ENCODE measurements around the gene CORIN. TPM values are rescaled to one million over a fixed set of nuclear protein-coding genes. Genes with fewer than 3 reads are reported as not detected.
A peak's percentile ranks its signal among the peaks of the same experiment; 100 is the strongest.

Gene CORIN
- total and polyA plus RNA-seq, 4 donors: 0.02 to 0.23 (median 0.15) TPM

GRCh38 chr4:47839259-47839658, 1.4 kb upstream of the CORIN start:
- Histone ChIP-seq H3K4me1 (ENCODE audit: control insufficient read depth in 4 of 4, insufficient read depth in 4 of 4, low read length in 3 of 4) (peaks cover 2 to 26% (median 17%) of the 10 kb centered on the region in 4 donors), H3K9ac (ENCODE audit: low read depth in 1 of 2, low read length in 2 of 2) (no peak overlapping the region), H3K36me3 (ENCODE audit: control insufficient read depth in 4 of 4, insufficient read depth in 3 of 4, low read depth in 1 of 4, low read length in 3 of 4) (peaks cover 0 to 4% (median under 1%) of the 10 kb centered on the region in 4 donors), H3K27me3 (ENCODE audit: control insufficient read depth in 4 of 4, insufficient read depth in 4 of 4, low read length in 3 of 4) (no peaks in the 10 kb centered on the region), H3K9me3 (ENCODE audit: control insufficient read depth in 4 of 4, low read length in 3 of 4) (no peaks in the 10 kb centered on the region), H3K27ac (ENCODE audit: low read depth in 1 of 2, low read length in 2 of 2) (no peak overlapping the region), H3K4me3 (ENCODE audit: low read depth in 1 of 3, low read length in 3 of 3) (no peak overlapping the region)
- no peak for DNase-seq (ENCODE audit: low spot score)
- TF ChIP-seq MAX (IDR thresholded peaks at IDR 0.05) (no peak), TAF1 (conservative IDR thresholded peaks at IDR 0.05) (no peak), EGR1 (IDR thresholded peaks at IDR 0.05; ENCODE audit: low read depth in 2 of 2) (no peak), RAD21 (IDR thresholded peaks at IDR 0.05) (peak; percentile 50 to 72), JUND (IDR thresholded peaks at IDR 0.05) (no peak), FOXA1 (IDR thresholded peaks at IDR 0.05) (no peak), GABPA (IDR thresholded peaks at IDR 0.05 in 1 of 2, conservative IDR thresholded peaks at IDR 0.05 in 1 of 2) (no peak), CTCF (IDR thresholded peaks at IDR 0.05; ENCODE audit: low read depth, low read length, missing input control) (peak; percentile 25)
- WGBS: 82% methylated on average over 5 of the region's 5 CpGs

GRCh38 chr4:47838445-47838844, 578 bp upstream of the CORIN start:
- Histone ChIP-seq H3K4me3 (ENCODE audit: low read depth in 1 of 3, low read length in 3 of 3) (no peak overlapping the region), H3K9me3 (ENCODE audit: control insufficient read depth in 4 of 4, low read length in 3 of 4) (peaks cover 0 to 2% (median 0%) of the 10 kb centered on the region in 4 donors), H3K4me1 (ENCODE audit: control insufficient read depth in 4 of 4, insufficient read depth in 4 of 4, low read length in 3 of 4) (peaks cover 2 to 26% (median 17%) of the 10 kb centered on the region in 4 donors), H3K36me3 (ENCODE audit: control insufficient read depth in 4 of 4, insufficient read depth in 3 of 4, low read depth in 1 of 4, low read length in 3 of 4) (peaks cover 0 to 2% (median 0%) of the 10 kb centered on the region in 4 donors), H3K9ac (ENCODE audit: low read depth in 1 of 2, low read length in 2 of 2) (no peak overlapping the region), H3K27me3 (ENCODE audit: control insufficient read depth in 4 of 4, insufficient read depth in 4 of 4, low read length in 3 of 4) (no peaks in the 10 kb centered on the region), H3K27ac (ENCODE audit: low read depth in 1 of 2, low read length in 2 of 2) (no peak overlapping the region)
- DNase-seq (ENCODE audit: low spot score): no peak
- TF ChIP-seq EGR1 (IDR thresholded peaks at IDR 0.05; ENCODE audit: low read depth in 2 of 2) (no peak), HNF4G (IDR thresholded peaks at IDR 0.05) (no peak), MAX (IDR thresholded peaks at IDR 0.05) (no peak), TAF1 (conservative IDR thresholded peaks at IDR 0.05) (no peak), RXRA (IDR thresholded peaks at IDR 0.05) (no peak), ATF3 (IDR thresholded peaks at IDR 0.05) (no peak), SP1 (IDR thresholded peaks at IDR 0.05) (no peak), NR2F2 (IDR thresholded peaks at IDR 0.05) (no peak), RAD21 (IDR thresholded peaks at IDR 0.05) (no peak), JUND (IDR thresholded peaks at IDR 0.05) (no peak), CTCF (IDR thresholded peaks at IDR 0.05; ENCODE audit: low read depth, low read length, missing input control) (no peak)
- 80% methylated on average over 4 of the region's 4 CpGs for WGBS
